HEK293 (cell line): ENCODE results near the gene PLEKHA1.

Experiments used
- CTCF ChIA-PET: fragments of 350-600 bp; formaldehyde crosslinking; extraction: SDS; loops from one replicate; lab custom pipeline; 2021; ENCODE audit warnings: antibody characterized with exemption; lab: Yijun Ruan, JAX
- POLR2A ChIA-PET: fragments of 300-600 bp; formaldehyde crosslinking; extraction: SDS; loops from one replicate; lab custom pipeline; 2020; ENCODE audit warnings: antibody characterized with exemption, inconsistent platforms; lab: Yijun Ruan, JAX
- H3K27ac ChIP-seq: fragments of 200-500 bp; sonication (Bioruptor generic); 2 replicates; pipeline ENCODE4 v1.5.1; 2014; ENCODE audit warnings: low read depth, low read length, control low read depth, inconsistent platforms; ENCODE audit errors: extremely low read depth
- H3K36me3 ChIP-seq, 2 experiments: fragments of 200-500 bp in 1 of 2; sonication (Bioruptor generic) in 1 of 2; 1 replicate in 1 of 2; 2 replicates in 1 of 2; pipeline ENCODE4 v1.5.1; 2014 to 2017; ENCODE audit warnings: inconsistent platforms in 2 of 2, low read length in 2 of 2; ENCODE audit not compliant: control insufficient read depth in 2 of 2, insufficient read depth in 1 of 2
- H3K4me1 ChIP-seq: fragments of 200-500 bp; sonication (Bioruptor generic); 2 replicates; pipeline ENCODE4 v1.5.1; 2014; ENCODE audit warnings: mild to moderate bottlenecking, low read length, inconsistent platforms; ENCODE audit not compliant: control insufficient read depth, insufficient read depth
- H3K4me3 ChIP-seq: 2 replicates; pipeline ENCODE4 v1.5.1; 2011; ENCODE audit warnings: low read depth, mild to moderate bottlenecking, control low read depth, low read length, moderate library complexity
- H3K9me3 ChIP-seq: fragments of 200-500 bp; sonication (Bioruptor generic); 2 replicates; pipeline ENCODE4 v1.5.1; 2014; ENCODE audit warnings: low read depth, low read length, inconsistent platforms; ENCODE audit not compliant: control insufficient read depth, insufficient read depth
- SCRT1 ChIP-seq: fragments of 450-650 bp; formaldehyde crosslinking; IDR thresholded peaks from 2 replicates; pipeline ENCODE4 v1.5.1; 2016; ENCODE audit warnings: missing biosample characterization, missing genetic modification characterization, borderline replicate concordance
- SP7 ChIP-seq: fragments of 450-650 bp; formaldehyde crosslinking; IDR thresholded peaks from 2 replicates; pipeline ENCODE4 v1.5.1; 2016; ENCODE audit warnings: missing biosample characterization, missing genetic modification characterization
- YY1 ChIP-seq: fragments of 450-650 bp; formaldehyde crosslinking; IDR thresholded peaks from 2 replicates; pipeline ENCODE4 v1.5.1; 2018; ENCODE audit warnings: missing biosample characterization, missing genetic modification characterization
- ZFP37 ChIP-seq: fragments of 450-650 bp; formaldehyde crosslinking; IDR thresholded peaks from 2 replicates; pipeline ENCODE4 v1.5.1; 2016; ENCODE audit warnings: missing biosample characterization, missing genetic modification characterization
- ZFP69B ChIP-seq: fragments of 450-650 bp; formaldehyde crosslinking; IDR thresholded peaks from 2 replicates; pipeline ENCODE4 v1.5.1; 2016; ENCODE audit warnings: missing biosample characterization, missing genetic modification characterization
- ZNF133 ChIP-seq: fragments of 450-650 bp; formaldehyde crosslinking; IDR thresholded peaks from 2 replicates; pipeline ENCODE4 v1.5.1; 2016; ENCODE audit warnings: missing biosample characterization, missing genetic modification characterization
- ZNF138 ChIP-seq: fragments of 450-650 bp; formaldehyde crosslinking; IDR thresholded peaks from 2 replicates; pipeline ENCODE4 v1.5.1; 2016; ENCODE audit warnings: missing biosample characterization, missing genetic modification characterization, borderline replicate concordance
- ZNF16 ChIP-seq: fragments of 450-650 bp; formaldehyde crosslinking; IDR thresholded peaks from 2 replicates; pipeline ENCODE4 v1.5.1; 2016; ENCODE audit warnings: low read depth, missing biosample characterization, missing genetic modification characterization
- ZNF174 ChIP-seq: fragments of 450-650 bp; formaldehyde crosslinking; IDR thresholded peaks from 2 replicates; pipeline ENCODE4 v1.5.0; 2017; ENCODE audit warnings: missing biosample characterization, mild to moderate bottlenecking, missing genetic modification characterization
- ZNF202 ChIP-seq: fragments of 450-650 bp; formaldehyde crosslinking; IDR thresholded peaks from 2 replicates; pipeline ENCODE4 v1.5.1; 2016; ENCODE audit warnings: missing biosample characterization, missing genetic modification characterization, borderline replicate concordance
- ZNF221 ChIP-seq: fragments of 450-650 bp; formaldehyde crosslinking; IDR thresholded peaks from 2 replicates; pipeline ENCODE4 v1.5.1; 2017; ENCODE audit warnings: missing biosample characterization, missing genetic modification characterization, borderline replicate concordance
- ZNF24 ChIP-seq: fragments of 450-650 bp; formaldehyde crosslinking; IDR thresholded peaks from 2 replicates; pipeline ENCODE4 v1.5.1; 2016; ENCODE audit warnings: missing biosample characterization, missing genetic modification characterization
- ZNF426 ChIP-seq: fragments of 450-650 bp; formaldehyde crosslinking; IDR thresholded peaks from 2 replicates; pipeline ENCODE4 v1.5.1; 2017; ENCODE audit warnings: missing biosample characterization, missing genetic modification characterization, mild to moderate bottlenecking, inconsistent platforms, moderate library complexity
- ZNF560 ChIP-seq: fragments of 450-650 bp; formaldehyde crosslinking; IDR thresholded peaks from 2 replicates; pipeline ENCODE4 v1.5.1; 2017; ENCODE audit warnings: missing biosample characterization, missing genetic modification characterization, borderline replicate concordance
- ZNF561 ChIP-seq: fragments of 450-650 bp; IDR thresholded peaks from 2 replicates; pipeline ENCODE4 v1.5.1; 2018; ENCODE audit warnings: missing biosample characterization, missing genetic modification characterization, borderline replicate concordance
- ZNF571 ChIP-seq: fragments of 450-650 bp; formaldehyde crosslinking; IDR thresholded peaks from 2 replicates; pipeline ENCODE4 v1.5.0; 2017; ENCODE audit warnings: missing biosample characterization, missing genetic modification characterization
- ZNF596 ChIP-seq: fragments of 450-650 bp; IDR thresholded peaks from 2 replicates; pipeline ENCODE4 v1.5.0; 2018; ENCODE audit warnings: missing biosample characterization, mild to moderate bottlenecking, missing genetic modification characterization, moderate library complexity
- ZNF701 ChIP-seq: fragments of 450-650 bp; formaldehyde crosslinking; IDR thresholded peaks from 2 replicates; pipeline ENCODE4 v1.5.1; 2016; ENCODE audit warnings: missing biosample characterization, missing genetic modification characterization
- ZNF792 ChIP-seq: fragments of 450-650 bp; formaldehyde crosslinking; IDR thresholded peaks from 2 replicates; pipeline ENCODE4 v1.5.1; 2016; ENCODE audit warnings: missing biosample characterization, missing genetic modification characterization
- TF ChIP-seq, protein P1 (sequence below): fragments of 450-650 bp; formaldehyde crosslinking; IDR thresholded peaks from 2 replicates; pipeline ENCODE4 v1.5.1; 2016; ENCODE audit warnings: missing biosample characterization, missing genetic modification characterization, low read depth
- TF ChIP-seq, protein P2 (sequence below): fragments of 450-650 bp; formaldehyde crosslinking; IDR thresholded peaks from 2 replicates; pipeline ENCODE4 v1.5.1; 2016; ENCODE audit warnings: missing biosample characterization, missing genetic modification characterization
- TF ChIP-seq, protein P3 (sequence below): fragments of 450-650 bp; formaldehyde crosslinking; IDR thresholded peaks from 2 replicates; pipeline ENCODE4 v1.5.1; 2016; ENCODE audit warnings: missing biosample characterization, missing genetic modification characterization
- TF ChIP-seq, protein P4 (sequence below): fragments of 450-650 bp; formaldehyde crosslinking; IDR thresholded peaks from 2 replicates; pipeline ENCODE4 v1.5.1; 2016; ENCODE audit warnings: missing biosample characterization, missing genetic modification characterization, borderline replicate concordance

PLEKHA1 gene

DNA sequence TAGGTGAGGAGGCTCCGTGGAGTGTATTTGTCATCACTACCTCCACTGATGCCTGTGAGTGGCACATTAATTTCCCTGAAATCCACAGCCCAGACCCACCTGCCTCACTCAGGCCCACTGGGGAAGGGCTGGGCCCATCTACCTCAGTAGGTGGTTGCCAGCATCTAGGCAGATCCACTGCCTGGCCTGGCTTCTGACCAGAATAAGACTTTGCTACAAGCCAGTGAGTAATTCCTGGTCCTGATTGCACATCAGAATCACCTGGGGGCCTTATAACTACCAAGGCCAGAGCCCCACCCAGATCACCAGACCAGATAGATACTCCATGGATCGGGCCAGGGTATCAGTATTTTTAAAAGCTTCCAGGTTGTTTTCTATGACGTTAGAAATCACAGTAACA, 37.5 kb upstream of the PLEKHA1 start (continued):
- TF ChIP-seq, protein P1, sequence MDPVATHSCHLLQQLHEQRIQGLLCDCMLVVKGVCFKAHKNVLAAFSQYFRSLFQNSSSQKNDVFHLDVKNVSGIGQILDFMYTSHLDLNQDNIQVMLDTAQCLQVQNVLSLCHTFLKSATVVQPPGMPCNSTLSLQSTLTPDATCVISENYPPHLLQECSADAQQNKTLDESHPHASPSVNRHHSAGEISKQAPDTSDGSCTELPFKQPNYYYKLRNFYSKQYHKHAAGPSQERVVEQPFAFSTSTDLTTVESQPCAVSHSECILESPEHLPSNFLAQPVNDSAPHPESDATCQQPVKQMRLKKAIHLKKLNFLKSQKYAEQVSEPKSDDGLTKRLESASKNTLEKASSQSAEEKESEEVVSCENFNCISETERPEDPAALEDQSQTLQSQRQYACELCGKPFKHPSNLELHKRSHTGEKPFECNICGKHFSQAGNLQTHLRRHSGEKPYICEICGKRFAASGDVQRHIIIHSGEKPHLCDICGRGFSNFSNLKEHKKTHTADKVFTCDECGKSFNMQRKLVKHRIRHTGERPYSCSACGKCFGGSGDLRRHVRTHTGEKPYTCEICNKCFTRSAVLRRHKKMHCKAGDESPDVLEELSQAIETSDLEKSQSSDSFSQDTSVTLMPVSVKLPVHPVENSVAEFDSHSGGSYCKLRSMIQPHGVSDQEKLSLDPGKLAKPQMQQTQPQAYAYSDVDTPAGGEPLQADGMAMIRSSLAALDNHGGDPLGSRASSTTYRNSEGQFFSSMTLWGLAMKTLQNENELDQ (tag by site-specific recombination): no peak
- TF ChIP-seq ZNF571 (tag by site-specific recombination) (no peak), ZFP69B (tag by site-specific recombination) (no peak)

DNA sequence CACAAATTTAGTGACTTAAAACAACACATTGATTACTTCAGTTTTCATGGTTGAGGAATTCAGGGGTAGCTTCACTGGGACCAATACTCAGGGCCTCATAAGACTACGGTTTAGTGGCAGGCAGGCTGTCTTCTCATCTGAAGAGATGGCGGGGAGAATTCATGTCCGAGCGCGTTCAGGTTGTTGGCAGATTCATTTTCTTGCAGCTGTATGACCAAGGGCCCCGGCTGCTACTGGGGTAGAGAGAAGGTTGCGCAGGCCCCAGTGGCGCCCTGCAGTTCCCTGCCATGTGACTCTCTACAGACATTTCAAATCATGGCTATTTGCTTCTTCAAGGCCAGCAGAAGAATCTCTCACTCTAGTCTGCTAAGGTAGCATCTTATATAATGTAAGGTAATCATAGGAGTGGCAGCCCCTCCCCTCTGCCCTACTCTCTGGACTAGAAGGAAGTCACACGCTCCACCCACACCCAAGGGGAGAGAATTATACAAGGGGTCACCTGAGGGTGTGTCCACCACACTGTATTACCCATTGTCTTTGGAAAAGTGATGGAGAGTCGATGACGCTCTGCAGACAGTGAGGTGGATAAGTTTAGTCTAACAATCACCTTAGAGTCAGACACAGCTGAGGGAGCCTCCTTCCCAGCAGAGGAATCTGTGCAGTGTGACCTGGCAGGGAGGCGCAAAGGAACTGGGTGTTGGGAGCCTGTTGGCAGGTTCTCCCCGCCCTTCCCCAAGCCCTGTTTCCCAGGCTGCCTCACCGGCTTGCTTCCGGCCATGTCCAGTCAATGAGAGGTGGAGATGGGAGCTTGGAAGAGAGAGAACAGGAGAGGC, 35.7 kb upstream of the PLEKHA1 start:
- H3K36me3 ChIP-seq: no peaks in the 10 kb centered on the region
- H3K4me1 ChIP-seq: no peaks in the 10 kb centered on the region
- ChIA-PET POLR2A (no interaction called here), CTCF (interaction anchor here (0.6 to 1.5 kb wide), 4 partner anchors 40 to 227 kb away, joined by 3 to 8 read pairs (median 4); no protein-coding TSS in a partner anchor)
- TF ChIP-seq ZNF133 (no peak), ZNF561 (tag by site-specific recombination) (no peak), YY1 (tag by site-specific recombination) (no peak), ZNF202 (tag by site-specific recombination) (no peak), ZNF596 (tag by site-specific recombination) (no peak), ZNF24 (tag by site-specific recombination) (no peak), ZNF16 (tag by site-specific recombination) (no peak), SCRT1 (no peak), ZNF221 (no peak), ZNF701 (no peak), ZNF426 (tag by site-specific recombination) (no peak), SP7 (tag by site-specific recombination) (no peak), ZNF138 (tag by site-specific recombination) (no peak)
- TF ChIP-seq, protein P2, sequence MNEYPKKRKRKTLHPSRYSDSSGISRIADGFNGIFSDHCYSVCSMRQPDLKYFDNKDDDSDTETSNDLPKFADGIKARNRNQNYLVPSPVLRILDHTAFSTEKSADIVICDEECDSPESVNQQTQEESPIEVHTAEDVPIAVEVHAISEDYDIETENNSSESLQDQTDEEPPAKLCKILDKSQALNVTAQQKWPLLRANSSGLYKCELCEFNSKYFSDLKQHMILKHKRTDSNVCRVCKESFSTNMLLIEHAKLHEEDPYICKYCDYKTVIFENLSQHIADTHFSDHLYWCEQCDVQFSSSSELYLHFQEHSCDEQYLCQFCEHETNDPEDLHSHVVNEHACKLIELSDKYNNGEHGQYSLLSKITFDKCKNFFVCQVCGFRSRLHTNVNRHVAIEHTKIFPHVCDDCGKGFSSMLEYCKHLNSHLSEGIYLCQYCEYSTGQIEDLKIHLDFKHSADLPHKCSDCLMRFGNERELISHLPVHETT (tag by site-specific recombination): no peak
- TF ChIP-seq, protein P3, sequence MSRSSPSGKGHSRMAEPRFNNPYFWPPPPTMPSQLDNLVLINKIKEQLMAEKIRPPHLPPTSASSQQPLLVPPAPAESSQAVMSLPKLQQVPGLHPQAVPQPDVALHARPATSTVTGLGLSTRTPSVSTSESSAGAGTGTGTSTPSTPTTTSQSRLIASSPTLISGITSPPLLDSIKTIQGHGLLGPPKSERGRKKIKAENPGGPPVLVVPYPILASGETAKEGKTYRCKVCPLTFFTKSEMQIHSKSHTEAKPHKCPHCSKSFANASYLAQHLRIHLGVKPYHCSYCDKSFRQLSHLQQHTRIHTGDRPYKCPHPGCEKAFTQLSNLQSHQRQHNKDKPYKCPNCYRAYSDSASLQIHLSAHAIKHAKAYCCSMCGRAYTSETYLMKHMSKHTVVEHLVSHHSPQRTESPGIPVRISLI: no peak
- H3K9me3 ChIP-seq: no peaks in the 10 kb centered on the region
- no peak overlapping the region for H3K4me3 ChIP-seq
- no peak overlapping the region for H3K27ac ChIP-seq

DNA sequence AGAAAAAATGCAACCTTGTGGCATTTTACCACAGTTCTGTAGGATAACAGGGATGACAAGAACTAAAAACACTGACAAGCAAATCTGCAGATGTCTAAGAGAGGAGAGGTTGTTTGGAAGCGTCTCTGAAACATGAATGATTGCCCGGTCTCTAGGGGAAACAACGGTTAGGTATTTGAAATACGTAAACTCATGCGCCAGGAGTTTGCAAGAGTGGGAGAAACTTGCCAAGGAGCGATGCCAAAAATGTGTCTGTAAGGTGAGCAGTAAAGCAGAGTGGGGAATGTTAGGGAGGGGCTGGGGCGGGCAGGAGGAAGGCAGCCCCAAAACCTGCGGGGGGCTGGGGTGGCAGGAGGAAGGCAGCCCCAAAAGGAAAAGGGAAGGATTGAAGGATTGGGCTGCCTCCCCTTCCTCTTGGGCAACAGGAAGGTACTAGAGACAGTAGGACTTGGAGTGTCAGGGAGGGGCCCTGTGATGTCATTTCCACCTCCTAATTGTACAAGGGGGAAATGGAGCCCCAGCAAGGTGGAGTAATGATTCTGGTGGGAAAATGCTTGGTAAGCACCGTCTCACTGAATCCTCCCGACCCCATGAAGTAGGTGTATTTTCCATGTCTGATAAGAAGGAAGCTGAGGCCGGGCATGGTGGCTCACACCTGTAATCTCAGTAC, 33.2 kb upstream of the PLEKHA1 start:
- CTCF ChIA-PET: interaction anchor here (0.6 to 5.1 kb wide), 9 partner anchors 17 to 716 kb away, joined by 3 to 60 read pairs (median 3); no protein-coding TSS in a partner anchor
- TF ChIP-seq ZNF792 (no peak), ZNF560 (no peak), ZNF174 (tag by site-specific recombination) (no peak), ZFP37 (tag by site-specific recombination) (no peak)
- TF ChIP-seq, protein P4, sequence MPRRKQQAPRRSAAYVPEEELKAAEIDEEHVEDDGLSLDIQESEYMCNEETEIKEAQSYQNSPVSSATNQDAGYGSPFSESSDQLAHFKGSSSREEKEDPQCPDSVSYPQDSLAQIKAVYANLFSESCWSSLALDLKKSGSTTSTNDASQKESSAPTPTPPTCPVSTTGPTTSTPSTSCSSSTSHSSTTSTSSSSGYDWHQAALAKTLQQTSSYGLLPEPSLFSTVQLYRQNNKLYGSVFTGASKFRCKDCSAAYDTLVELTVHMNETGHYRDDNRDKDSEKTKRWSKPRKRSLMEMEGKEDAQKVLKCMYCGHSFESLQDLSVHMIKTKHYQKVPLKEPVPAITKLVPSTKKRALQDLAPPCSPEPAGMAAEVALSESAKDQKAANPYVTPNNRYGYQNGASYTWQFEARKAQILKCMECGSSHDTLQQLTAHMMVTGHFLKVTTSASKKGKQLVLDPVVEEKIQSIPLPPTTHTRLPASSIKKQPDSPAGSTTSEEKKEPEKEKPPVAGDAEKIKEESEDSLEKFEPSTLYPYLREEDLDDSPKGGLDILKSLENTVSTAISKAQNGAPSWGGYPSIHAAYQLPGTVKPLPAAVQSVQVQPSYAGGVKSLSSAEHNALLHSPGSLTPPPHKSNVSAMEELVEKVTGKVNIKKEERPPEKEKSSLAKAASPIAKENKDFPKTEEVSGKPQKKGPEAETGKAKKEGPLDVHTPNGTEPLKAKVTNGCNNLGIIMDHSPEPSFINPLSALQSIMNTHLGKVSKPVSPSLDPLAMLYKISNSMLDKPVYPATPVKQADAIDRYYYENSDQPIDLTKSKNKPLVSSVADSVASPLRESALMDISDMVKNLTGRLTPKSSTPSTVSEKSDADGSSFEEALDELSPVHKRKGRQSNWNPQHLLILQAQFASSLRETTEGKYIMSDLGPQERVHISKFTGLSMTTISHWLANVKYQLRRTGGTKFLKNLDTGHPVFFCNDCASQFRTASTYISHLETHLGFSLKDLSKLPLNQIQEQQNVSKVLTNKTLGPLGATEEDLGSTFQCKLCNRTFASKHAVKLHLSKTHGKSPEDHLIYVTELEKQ (tag by site-specific recombination): no peak

More for the DNA sequence above, 33.2 kb upstream of the PLEKHA1 start:
- Histone ChIP-seq H3K4me3 (no peak overlapping the region), H3K9me3 (no peaks in the 10 kb centered on the region), H3K4me1 (no peaks in the 10 kb centered on the region), H3K36me3 (no peaks in the 10 kb centered on the region), H3K27ac (no peak overlapping the region)
- POLR2A ChIA-PET: no interaction called here
